WTC11 (cell line): ENCODE measurements around the gene FUNDC2. TPM values are rescaled to one million over a fixed set of nuclear protein-coding genes. Genes with fewer than 3 reads are reported as not detected.
A peak's percentile ranks its signal among the peaks of the same experiment; 100 is the strongest.

Experiments
- ATAC-seq: fragments of 200-7000 bp; cut with Tn5 transposase; 2 replicates; pipeline ENCODE4 v1.10.0; 2021; ENCODE audit warnings: mild to moderate bottlenecking, moderate library complexity
- CTCF ChIA-PET: fragments of 300-600 bp; sonication (Branson Sonifier 250); formaldehyde crosslinking; loops from one replicate; lab custom pipeline; 2021; ENCODE audit warnings: antibody characterized with exemption; lab: Charles Lee
- POLR2A ChIA-PET: fragments of 350-600 bp; sonication (Branson Sonifier 250); formaldehyde crosslinking; loops from one replicate; lab custom pipeline; 2021; ENCODE audit warnings: antibody characterized with exemption; lab: Charles Lee
- DNase-seq: peaks from one replicate; pipeline ENCODE4 v3.0.0; 2021; ENCODE audit warnings: low spot score
- H3K27ac Mint-ChIP-seq: 2 replicates; pipeline ENCODE4 v1.8.0; 2021; ENCODE audit warnings: mixed read lengths
- H3K27me3 Mint-ChIP-seq: 2 replicates; pipeline ENCODE4 v1.8.0; 2021; ENCODE audit warnings: low read depth, mild to moderate bottlenecking, moderate library complexity, mixed read lengths
- H3K36me3 Mint-ChIP-seq: 2 replicates; pipeline ENCODE4 v1.8.0; 2021; ENCODE audit warnings: mixed read lengths
- H3K4me1 Mint-ChIP-seq: 2 replicates; pipeline ENCODE4 v1.8.0; 2022; ENCODE audit warnings: mixed read lengths
- H3K4me3 Mint-ChIP-seq: 2 replicates; pipeline ENCODE4 v1.8.0; 2021; ENCODE audit warnings: mild to moderate bottlenecking, moderate library complexity, mixed read lengths
- H3K9me3 Mint-ChIP-seq: 2 replicates; pipeline ENCODE4 v1.8.0; 2021; ENCODE audit warnings: mixed read lengths
- ARID4B ChIP-seq: sonication (generic); formaldehyde crosslinking; IDR thresholded peaks from 2 replicates; pipeline ENCODE4 v1.8.0; 2023; ENCODE audit warnings: missing genetic modification reagents, mild to moderate bottlenecking, borderline replicate concordance
- E2F1 ChIP-seq: sonication (generic); formaldehyde crosslinking; IDR thresholded peaks from 2 replicates; pipeline ENCODE4 v1.8.0; 2022; ENCODE audit warnings: mild to moderate bottlenecking, missing genetic modification reagents
- EMX1 ChIP-seq: fragments of 250-450 bp; sonication (Bioruptor Pico); IDR thresholded peaks from 2 replicates; pipeline ENCODE4 v1.8.0; 2021; ENCODE audit warnings: mild to moderate bottlenecking
- NFYB ChIP-seq: sonication (generic); formaldehyde crosslinking; conservative IDR thresholded peaks from 2 replicates; pipeline ENCODE4 v1.8.0; 2022; ENCODE audit warnings: low read depth, missing genetic modification reagents
- RORB ChIP-seq: fragments of 250-450 bp; sonication (Bioruptor Pico); IDR thresholded peaks from 2 replicates; pipeline ENCODE4 v1.9.0; 2021; ENCODE audit warnings: mild to moderate bottlenecking
- STAT6 ChIP-seq: sonication (generic); formaldehyde crosslinking; conservative IDR thresholded peaks from 2 replicates; pipeline ENCODE4 v1.8.1; 2023; ENCODE audit warnings: mild to moderate bottlenecking, low read depth, missing genetic modification reagents, moderate library complexity
- TEAD1 ChIP-seq: sonication (generic); formaldehyde crosslinking; IDR thresholded peaks from 2 replicates; pipeline ENCODE4 v1.8.0; 2022; ENCODE audit warnings: mild to moderate bottlenecking, missing genetic modification reagents
- TP53 ChIP-seq: sonication (generic); formaldehyde crosslinking; IDR thresholded peaks from 2 replicates; pipeline ENCODE4 v1.8.1; 2023; ENCODE audit warnings: mild to moderate bottlenecking, missing genetic modification reagents
- ZNF423 ChIP-seq: fragments of 250-450 bp; sonication (Bioruptor Pico); IDR thresholded peaks from 2 replicates; pipeline ENCODE4 v2.1.2; 2022; ENCODE audit warnings: mild to moderate bottlenecking, moderate library complexity
- total RNA-seq: library from RNA; stranded (reverse); gene quantifications from 3 replicates; pipeline ENCODE4 v1.2.3, GENCODE V29; 2021
- TF ChIP-seq, protein P1 (sequence below): fragments of 200-600 bp; IDR thresholded peaks from 2 replicates; pipeline ENCODE4 v1.8.0; 2022; ENCODE audit warnings: antibody characterized with exemption
- TF ChIP-seq, protein P2 (sequence below): sonication (generic); formaldehyde crosslinking; IDR thresholded peaks from 2 replicates; pipeline ENCODE4 v1.8.0; 2022; ENCODE audit warnings: missing genetic modification reagents
- TF ChIP-seq, protein P3 (sequence below): sonication (generic); formaldehyde crosslinking; IDR thresholded peaks from 2 replicates; pipeline ENCODE4 v1.8.1; 2023; ENCODE audit warnings: mild to moderate bottlenecking, moderate library complexity, missing genetic modification reagents
- TF ChIP-seq, protein P4 (sequence below): fragments of 250-450 bp; sonication (Bioruptor Pico); IDR thresholded peaks from 2 replicates; pipeline ENCODE4 v1.9.0; 2021; ENCODE audit warnings: mild to moderate bottlenecking

Gene FUNDC2
- total RNA-seq, 1 experiment from 2014 or later: 60.7 TPM

- TF ChIP-seq E2F1 (CRISPR knock-in tag) (no peak), STAT6 (CRISPR knock-in tag) (no peak), EMX1 (CRISPR knock-in tag) (no peak), ZNF423 (CRISPR knock-in tag) (no peak)
- TF ChIP-seq, protein P1, sequence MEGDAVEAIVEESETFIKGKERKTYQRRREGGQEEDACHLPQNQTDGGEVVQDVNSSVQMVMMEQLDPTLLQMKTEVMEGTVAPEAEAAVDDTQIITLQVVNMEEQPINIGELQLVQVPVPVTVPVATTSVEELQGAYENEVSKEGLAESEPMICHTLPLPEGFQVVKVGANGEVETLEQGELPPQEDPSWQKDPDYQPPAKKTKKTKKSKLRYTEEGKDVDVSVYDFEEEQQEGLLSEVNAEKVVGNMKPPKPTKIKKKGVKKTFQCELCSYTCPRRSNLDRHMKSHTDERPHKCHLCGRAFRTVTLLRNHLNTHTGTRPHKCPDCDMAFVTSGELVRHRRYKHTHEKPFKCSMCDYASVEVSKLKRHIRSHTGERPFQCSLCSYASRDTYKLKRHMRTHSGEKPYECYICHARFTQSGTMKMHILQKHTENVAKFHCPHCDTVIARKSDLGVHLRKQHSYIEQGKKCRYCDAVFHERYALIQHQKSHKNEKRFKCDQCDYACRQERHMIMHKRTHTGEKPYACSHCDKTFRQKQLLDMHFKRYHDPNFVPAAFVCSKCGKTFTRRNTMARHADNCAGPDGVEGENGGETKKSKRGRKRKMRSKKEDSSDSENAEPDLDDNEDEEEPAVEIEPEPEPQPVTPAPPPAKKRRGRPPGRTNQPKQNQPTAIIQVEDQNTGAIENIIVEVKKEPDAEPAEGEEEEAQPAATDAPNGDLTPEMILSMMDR: peak; percentile 56; the same call in 1 of the 2 replicates
- Mint-ChIP-seq H3K27ac (peak overlapping the region; percentile 49), H3K36me3 (peaks cover 2% of the 10 kb centered on the region; the same call in 1 of the 2 replicates), H3K9me3 (no peaks in the 10 kb centered on the region), H3K4me3 (peak overlapping the region; percentile 29), H3K4me1 (peaks cover 4% of the 10 kb centered on the region; the same call in 1 of the 2 replicates), H3K27me3 (no peaks in the 10 kb centered on the region)
- ATAC-seq: peak; percentile 98
- peak; percentile 66 for DNase-seq
- CTCF ChIA-PET: interaction anchor here (0.6 to 2.2 kb wide), 3 partner anchors 8 to 139 kb away, joined by 3 to 7 read pairs (median 7); no protein-coding TSS in a partner anchor
- POLR2A ChIA-PET: no interaction called here
Measured at GRCh38 chrX:155056877-155057792, 30.5 kb downstream of the FUNDC2 start.

GRCh38 chrX:155061760-155062159 lies 35.1 kb downstream of the FUNDC2 start:
- DNase-seq (no peak), ATAC-seq (no peak)
- Mint-ChIP-seq H3K36me3 (peaks cover 2% of the 10 kb centered on the region; the same call in 1 of the 2 replicates), H3K4me1 (peaks cover 4% of the 10 kb centered on the region; the same call in 1 of the 2 replicates), H3K27ac (no peak overlapping the region), H3K9me3 (no peaks in the 10 kb centered on the region), H3K4me3 (no peak overlapping the region), H3K27me3 (no peaks in the 10 kb centered on the region)
- ChIA-PET CTCF (interaction anchor here (1.3 kb wide), 1 partner anchor 144 kb away, joined by 3 read pairs; no protein-coding TSS in a partner anchor), POLR2A (no interaction called here)
- TF ChIP-seq EMX1 (CRISPR knock-in tag) (no peak), NFYB (no peak), RORB (CRISPR knock-in tag) (no peak), TP53 (CRISPR knock-in tag) (no peak), TEAD1 (CRISPR knock-in tag) (no peak), ARID4B (no peak)
- TF ChIP-seq, protein P2, sequence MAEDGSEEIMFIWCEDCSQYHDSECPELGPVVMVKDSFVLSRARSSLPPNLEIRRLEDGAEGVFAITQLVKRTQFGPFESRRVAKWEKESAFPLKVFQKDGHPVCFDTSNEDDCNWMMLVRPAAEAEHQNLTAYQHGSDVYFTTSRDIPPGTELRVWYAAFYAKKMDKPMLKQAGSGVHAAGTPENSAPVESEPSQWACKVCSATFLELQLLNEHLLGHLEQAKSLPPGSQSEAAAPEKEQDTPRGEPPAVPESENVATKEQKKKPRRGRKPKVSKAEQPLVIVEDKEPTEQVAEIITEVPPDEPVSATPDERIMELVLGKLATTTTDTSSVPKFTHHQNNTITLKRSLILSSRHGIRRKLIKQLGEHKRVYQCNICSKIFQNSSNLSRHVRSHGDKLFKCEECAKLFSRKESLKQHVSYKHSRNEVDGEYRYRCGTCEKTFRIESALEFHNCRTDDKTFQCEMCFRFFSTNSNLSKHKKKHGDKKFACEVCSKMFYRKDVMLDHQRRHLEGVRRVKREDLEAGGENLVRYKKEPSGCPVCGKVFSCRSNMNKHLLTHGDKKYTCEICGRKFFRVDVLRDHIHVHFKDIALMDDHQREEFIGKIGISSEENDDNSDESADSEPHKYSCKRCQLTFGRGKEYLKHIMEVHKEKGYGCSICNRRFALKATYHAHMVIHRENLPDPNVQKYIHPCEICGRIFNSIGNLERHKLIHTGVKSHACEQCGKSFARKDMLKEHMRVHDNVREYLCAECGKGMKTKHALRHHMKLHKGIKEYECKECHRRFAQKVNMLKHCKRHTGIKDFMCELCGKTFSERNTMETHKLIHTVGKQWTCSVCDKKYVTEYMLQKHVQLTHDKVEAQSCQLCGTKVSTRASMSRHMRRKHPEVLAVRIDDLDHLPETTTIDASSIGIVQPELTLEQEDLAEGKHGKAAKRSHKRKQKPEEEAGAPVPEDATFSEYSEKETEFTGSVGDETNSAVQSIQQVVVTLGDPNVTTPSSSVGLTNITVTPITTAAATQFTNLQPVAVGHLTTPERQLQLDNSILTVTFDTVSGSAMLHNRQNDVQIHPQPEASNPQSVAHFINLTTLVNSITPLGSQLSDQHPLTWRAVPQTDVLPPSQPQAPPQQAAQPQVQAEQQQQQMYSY (CRISPR knock-in tag): no peak
- TF ChIP-seq, protein P3, sequence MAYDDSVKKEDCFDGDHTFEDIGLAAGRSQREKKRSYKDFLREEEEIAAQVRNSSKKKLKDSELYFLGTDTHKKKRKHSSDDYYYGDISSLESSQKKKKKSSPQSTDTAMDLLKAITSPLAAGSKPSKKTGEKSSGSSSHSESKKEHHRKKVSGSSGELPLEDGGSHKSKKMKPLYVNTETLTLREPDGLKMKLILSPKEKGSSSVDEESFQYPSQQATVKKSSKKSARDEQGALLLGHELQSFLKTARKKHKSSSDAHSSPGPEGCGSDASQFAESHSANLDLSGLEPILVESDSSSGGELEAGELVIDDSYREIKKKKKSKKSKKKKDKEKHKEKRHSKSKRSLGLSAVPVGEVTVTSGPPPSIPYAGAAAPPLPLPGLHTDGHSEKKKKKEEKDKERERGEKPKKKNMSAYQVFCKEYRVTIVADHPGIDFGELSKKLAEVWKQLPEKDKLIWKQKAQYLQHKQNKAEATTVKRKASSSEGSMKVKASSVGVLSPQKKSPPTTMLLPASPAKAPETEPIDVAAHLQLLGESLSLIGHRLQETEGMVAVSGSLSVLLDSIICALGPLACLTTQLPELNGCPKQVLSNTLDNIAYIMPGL: no peak
- TF ChIP-seq, protein P4, sequence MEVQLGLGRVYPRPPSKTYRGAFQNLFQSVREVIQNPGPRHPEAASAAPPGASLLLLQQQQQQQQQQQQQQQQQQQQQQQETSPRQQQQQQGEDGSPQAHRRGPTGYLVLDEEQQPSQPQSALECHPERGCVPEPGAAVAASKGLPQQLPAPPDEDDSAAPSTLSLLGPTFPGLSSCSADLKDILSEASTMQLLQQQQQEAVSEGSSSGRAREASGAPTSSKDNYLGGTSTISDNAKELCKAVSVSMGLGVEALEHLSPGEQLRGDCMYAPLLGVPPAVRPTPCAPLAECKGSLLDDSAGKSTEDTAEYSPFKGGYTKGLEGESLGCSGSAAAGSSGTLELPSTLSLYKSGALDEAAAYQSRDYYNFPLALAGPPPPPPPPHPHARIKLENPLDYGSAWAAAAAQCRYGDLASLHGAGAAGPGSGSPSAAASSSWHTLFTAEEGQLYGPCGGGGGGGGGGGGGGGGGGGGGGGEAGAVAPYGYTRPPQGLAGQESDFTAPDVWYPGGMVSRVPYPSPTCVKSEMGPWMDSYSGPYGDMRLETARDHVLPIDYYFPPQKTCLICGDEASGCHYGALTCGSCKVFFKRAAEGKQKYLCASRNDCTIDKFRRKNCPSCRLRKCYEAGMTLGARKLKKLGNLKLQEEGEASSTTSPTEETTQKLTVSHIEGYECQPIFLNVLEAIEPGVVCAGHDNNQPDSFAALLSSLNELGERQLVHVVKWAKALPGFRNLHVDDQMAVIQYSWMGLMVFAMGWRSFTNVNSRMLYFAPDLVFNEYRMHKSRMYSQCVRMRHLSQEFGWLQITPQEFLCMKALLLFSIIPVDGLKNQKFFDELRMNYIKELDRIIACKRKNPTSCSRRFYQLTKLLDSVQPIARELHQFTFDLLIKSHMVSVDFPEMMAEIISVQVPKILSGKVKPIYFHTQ: no peak
